HG03439 (cell line): ENCODE data around the gene CRY1.
A peak's percentile ranks its signal among the peaks of the same experiment; 100 is the strongest.

Experiments
- ATAC-seq: cut with Tn5 transposase; IDR thresholded peaks from one replicate; pipeline ENCODE4 v1.9.1; 2021; ENCODE audit warnings: mild to moderate bottlenecking, moderate library complexity; ENCODE audit not compliant: unreplicated experiment

The CRY1 gene

DNA sequence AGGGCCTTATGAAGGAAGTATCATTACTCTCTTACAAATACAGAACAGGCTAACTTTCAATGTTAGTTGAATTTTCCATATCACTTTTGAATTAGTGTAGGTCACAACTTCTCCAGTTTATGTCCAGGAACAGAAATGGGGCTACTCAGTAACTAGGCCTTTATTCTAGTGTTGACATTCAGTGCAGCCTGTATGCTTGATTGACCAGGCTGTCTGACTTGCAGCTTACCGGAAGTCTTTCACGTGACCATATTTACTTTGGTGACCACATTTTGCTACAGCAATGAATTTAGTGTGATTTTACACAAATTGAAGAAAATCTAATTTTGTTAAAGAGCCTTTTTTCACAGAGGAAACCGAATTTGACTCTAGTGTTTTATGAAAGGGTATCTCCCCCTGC is 118.8 kb downstream of the CRY1 start:
- no peak for ATAC-seq

DNA sequence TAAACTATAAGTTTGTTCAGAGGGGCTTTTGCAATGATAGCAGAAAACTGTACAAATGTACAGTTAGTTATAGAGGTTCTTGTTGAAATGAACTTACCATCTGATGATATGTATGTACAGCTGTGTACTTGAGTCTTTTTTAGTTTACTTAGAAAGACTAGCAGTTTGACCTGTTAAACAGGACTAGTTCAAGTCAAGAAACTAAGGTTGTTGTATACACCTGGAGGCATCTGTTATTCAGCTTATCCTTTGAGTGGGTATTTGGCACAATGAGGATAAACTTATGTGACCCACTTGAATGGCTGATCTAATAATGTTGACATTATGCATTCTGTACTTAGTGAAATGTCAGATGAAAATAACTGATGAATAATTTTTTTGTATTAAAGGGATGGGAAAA is 119.8 kb downstream of the CRY1 start:
- no peak for ATAC-seq

DNA sequence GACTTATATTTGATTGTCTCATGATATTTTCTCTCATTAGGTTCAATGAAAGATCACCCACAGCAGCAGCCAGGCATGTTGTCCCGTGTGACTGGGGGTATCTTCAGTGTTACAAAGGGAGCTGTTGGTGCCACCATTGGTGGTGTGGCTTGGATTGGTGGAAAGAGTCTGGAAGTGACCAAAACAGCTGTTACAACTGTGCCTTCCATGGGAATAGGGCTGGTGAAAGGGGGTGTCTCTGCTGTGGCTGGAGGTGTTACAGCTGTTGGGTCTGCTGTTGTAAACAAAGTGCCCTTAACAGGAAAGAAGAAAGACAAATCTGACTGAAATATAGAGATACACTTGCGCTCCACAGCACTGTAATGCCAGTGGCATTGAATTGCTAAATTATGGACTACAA is 122.3 kb downstream of the CRY1 start:
- no peak for ATAC-seq

DNA sequence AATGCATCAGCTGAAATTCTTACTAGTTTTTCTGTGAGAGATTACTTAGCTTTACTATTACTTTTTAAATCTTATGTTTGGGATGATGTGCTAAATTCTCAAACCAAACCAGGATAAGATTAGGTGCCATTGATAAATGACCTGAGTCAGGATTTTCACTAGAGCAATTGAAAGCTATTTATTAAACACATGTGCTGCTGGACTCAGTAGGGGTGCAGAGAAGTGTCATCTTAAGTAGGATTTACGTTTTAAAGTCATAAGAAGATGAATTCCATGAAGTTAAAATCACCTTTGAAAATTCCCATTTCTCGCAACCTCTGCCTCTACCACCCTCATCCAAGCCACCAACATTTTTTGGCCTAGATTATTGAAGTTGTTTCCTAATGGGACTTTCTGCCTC is 128.8 kb downstream of the CRY1 start:
- no peak for ATAC-seq

DNA sequence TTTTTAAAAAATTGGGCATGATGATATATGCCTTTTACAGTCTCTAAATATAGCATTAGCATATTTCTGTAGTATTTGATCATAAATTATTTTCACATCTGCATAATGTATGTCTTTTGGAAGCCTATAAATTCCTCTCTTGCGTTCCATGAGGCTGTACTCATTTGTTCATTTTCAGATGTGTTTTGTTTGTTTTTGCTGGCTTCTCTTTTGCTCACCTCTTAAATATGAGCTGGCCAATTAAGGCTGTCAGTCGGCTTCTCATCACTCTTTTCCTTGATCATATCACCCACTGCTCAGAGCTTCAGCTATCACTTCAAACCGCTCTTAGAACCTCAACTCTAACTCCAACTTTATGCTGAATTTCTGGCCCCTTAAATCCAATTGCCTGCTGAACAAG is 131.1 kb downstream of the CRY1 start:
- ATAC-seq, result no peak

DNA sequence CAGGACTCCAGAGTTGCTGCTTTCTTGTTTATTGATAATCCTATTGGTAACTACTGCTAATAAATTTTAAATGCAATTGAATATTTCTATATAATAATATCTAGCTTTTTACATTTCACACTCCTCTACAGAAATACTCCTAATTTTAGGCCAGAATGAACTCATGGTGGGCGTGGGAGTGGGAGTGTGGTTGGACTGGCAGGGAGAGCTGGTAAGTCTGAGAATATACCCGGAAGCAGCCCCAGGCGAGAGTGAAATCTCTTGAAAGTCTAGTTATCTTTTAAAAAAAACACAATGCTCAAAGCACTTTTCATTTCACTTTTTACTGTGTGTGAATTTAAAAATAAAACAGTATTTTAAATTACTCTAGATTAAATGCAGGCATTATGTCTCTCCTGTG is 132.9 kb downstream of the CRY1 start:
- ATAC-seq, result no peak

DNA sequence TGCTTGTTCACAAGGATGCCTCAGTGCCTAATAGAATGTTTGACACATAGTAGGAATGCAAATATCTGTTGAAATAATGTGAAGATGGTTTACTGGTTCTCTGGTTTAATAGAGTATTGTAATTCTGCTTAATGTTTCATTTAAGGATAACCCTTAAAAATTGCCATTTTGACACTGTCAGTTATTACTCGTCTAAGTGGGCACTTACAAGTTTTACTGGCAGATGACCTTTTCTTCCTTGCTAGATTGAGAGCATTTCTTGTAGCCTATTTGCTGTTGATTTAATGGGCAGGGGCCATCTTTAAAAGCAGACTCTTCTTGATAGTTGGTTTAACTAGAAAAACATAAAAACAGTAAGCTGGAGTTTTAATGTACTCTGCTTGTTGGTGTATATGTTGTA is 135.8 kb downstream of the CRY1 start:
- ATAC-seq, result no peak

DNA sequence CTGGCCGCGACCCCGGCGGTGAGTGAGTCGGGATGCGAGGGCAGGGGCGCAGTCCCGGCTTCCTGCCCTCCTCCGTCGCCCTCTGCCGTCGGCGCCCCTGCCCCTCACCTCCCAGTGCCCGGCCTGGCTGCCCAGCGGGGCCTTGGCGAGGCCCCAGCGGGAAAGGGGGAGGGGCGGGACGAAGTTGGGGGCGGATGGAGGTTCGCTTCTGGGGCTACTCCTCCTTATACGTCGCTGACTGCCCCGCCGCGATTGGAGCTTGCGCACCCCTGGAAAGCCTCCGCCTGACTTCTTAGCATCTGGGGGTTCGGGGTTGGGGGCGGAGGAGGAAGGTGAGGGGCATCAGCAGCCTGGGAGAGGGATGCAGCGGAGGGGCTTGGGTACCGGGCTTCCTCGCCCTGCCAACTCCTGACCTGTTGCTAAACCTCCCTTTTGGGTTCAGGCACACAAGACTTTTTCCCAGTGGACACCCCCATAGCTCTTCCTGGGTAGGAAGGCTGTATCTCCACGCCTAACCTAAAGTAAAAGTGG is 137.2 kb downstream of the CRY1 start:
- ATAC-seq, result peak; percentile 42

DNA sequence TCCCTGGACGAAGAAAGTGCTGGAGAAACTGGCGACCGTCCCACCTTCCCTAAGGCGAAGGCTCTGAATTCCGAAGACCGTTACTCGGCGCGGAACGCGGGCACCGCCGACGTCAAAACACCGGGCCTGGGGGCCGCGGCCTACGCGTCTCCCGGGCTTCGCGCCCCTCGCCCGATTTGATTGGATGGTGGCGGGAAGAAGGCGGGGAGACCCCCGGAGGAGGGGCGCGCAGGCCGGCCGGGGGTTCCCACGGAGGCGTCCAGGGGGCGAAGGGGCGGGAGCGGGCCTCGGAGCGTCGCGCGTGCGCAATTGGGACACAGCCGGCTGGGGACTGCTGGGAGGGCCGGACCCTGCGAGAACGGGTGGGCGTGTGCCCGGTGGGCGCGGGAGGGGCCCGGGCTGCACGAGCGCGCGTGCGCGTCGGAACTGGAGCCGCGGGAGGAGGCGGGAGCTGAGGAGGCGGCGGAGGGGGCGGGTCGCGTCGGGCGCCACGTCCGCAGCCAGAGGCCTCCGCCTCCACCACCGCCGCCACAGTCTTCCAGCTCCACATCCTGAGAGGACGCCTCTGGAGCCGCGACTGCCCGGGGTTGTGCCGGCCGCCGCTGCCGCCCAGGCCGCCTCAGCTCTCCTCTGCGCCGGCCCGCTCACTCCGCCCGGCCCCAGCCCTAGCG is 137.8 kb downstream of the CRY1 start, which contains the start of gene TMEM263:
TSS of gene TMEM263 (plus strand) at position 531 of the 671 bp plus-strand sequence. CDS start 11,210 bp downstream, outside the sequence.
- peak; percentile 80 for ATAC-seq

DNA sequence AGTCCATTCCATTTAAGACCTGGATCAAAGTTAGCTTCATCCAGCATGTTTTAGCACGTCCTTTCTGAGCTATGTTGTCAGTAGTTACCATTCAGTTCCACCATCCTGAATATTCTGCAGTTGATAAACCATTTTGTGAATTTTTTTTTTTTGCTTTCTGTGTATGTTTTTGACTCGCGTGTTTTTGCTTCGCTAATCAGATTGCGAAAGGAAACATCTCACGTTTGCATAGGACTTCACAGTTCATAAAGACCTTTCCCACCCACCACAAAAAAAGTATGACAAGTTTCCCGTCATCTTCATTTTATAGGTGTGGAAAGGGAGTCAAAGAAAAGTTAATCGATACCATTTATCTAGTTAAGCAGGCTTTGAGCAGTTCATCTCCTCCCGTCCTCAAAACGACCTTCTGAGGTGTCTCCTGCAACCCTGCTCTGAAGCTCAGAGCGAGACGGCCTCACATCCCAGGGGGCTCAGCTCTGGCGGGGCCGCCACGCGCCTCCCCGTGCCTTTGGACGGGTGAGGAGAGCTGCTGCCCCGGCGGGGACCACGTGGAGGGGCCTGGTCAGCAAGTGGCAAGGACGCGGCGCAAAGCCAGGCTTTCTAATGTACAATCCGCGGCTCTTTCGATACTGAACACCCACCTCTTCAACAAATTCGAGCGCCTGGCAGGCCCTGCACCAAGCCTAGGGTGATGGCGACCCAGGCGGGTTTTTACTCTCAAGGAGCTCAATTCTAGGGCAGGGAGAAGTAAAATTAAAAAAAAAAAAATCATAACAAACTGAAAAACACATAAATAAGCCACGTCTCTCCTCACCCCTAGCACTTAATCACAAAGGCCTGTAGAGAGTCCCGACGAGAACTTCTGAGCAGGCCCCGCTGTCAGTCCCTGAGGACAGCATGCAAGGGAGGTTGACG is 138.6 kb downstream of the CRY1 start:
- peak; percentile 21 for ATAC-seq

DNA sequence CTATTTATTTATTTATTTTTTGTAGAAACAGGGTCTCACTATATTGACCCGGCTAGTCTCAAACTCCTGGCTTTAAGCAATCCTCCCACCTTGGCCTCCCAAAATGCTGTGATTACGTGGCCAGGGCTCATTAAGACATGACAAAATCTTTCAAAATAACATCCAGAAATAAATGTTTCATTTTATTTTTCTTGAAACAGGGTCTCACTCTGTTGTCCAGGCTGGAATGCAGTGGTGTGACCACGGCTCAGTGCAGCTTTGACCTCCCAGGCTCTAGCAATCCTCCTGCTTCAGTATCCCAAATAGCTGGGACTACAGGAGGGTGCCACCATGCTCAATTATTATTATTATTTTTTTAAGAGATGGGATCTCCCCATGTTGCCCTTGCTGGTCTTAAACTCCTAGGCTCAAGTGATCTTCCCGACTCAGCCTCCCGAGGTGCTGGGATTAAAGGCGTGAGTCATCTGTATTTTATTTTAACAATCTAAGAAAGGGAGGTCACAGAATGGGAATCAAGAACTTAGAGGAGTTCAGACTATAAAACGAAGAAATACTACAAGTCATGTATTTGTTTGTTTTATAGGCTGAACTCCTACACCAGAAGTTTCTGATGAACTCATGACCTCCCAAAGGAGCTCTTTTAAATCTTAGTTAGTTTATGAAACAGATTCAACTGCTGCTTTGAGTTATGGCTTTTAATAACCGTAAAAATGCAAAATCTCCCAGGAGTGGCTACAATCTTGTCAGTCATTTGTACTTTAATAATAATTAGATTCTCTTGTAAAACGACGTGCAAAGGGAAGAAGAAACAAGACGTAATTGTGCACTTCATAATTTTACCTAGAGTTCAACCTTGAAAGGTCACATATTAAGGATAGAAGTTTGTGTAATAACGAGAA is 139.7 kb downstream of the CRY1 start:
- ATAC-seq, result no peak

DNA sequence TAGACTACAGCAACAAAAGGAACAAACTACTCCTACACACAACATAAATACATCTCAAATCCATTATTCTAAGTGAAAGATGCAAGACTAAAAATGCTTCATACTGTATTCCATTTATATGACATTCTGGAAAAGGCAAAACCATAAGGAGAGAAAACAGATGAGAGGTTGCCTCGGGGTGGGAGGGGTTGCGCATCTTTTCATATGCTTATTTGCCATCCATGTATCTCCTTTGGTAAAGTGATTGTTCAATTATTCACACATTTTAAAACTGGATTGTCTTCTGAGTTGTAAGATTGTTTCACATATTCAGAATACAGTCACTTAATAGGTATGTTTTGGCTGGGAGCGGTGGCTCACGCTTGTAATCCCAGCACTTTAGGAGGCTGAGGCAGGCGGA is 142.8 kb downstream of the CRY1 start:
- ATAC-seq, result no peak

DNA sequence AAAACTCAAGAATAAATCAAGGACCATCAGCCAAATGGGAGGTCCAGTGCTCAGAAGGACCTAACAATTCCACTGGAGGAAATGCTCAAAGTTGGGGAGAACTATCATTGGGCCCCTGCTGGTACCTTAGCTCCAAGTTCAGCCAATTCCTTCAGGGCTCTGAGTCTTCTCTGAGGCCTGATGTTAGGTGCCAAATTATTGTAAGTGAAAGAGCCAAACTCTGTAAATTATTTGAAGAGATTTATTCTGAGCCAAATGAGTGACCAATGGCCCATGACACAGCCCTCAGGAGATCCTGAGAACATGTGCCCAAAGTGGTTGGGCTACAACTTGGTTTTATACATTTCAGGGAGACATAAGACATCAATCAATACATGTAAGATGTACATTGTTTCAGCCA is 145.9 kb downstream of the CRY1 start:
- ATAC-seq, result no peak

DNA sequence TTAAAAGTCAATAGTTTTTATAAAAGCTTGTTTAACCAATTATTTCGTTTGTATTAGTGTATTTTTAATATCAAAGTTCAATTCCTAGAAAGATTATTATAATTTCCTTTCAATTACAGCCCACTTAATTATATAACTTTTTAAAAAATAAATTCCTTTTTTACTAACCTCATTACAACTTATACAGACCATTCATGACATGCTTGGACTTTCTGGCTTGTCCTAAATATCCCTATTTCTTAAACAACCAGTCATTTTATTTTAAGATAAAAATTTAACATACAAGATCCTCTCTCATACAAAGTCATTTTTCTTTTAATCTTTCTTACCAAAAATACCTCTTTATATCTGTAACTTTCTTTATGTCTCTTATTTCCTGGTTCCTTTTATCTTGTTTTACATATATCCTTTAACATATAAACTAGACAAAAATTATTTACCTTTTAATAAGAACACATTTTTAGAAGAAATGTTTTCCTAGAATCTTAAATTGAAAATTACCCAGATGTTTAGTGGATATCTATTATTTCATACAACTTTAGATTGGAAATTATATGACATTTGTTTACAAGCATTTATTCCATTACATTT is 148.0 kb downstream of the CRY1 start:
- ATAC-seq, result no peak

DNA sequence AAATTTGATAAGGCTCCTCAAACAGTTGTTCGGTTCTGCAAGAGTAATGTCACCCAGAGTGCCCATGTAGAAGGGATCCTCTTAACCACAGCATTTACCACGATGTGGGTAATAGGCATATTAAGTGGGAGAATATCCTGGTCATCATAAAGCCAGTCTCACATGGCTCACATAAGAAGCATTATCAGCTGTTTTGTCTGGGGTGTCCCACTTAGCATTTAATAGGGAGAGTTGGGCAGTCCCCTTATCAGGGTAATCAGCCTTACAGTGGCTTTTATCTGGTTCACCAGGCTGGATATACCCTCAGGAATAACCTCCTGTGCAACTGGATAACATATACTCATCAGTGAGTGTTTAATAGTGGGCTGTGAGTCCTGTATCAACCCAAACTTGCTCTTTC is 150.6 kb downstream of the CRY1 start:
- ATAC-seq, result no peak

DNA sequence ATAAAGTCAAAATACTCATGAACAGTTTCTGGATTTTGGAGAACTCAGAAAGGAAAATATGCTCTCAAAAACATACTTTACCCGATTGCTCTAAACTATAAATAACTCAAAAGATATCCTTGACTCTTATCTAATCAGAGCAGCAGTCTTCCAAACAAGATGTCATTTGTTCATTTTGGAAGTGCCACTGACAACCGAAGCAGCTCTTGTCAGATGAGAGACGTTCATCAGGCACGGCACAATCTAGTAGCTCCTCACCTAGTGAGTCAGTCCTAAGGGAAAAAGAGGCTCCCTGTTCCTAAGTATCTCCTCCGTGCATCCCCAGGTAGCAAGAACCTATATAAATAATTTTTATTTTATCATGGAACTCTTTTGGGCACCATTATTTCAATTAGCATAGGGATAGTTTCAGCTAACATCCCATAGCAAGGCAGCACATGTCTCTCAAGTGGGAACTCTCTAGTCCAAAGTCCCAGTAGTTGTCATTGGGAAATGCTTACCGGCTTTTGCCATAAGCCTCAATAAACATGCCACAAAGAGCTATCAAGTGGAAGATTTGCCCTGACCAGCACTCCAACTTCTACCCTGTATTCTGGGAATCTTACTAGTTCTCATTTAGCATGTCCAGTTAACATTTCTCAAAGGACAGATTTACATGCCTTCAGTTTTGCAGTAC is 151.7 kb downstream of the CRY1 start:
- no peak for ATAC-seq
